Mammary epithelial cell (primary cell): ENCODE results near the gene TSFM.

Source experiments
- CTCF ChIP-seq, 2 donors: IDR thresholded peaks in 1 of 2; conservative IDR thresholded peaks in 1 of 2; 2 replicates each; pipeline ENCODE4 v1.5.1; 2011 to 2012; ENCODE audit warnings: inconsistent platforms in 2 of 2, low read length in 2 of 2, mild to moderate bottlenecking in 2 of 2, control low read depth in 1 of 2, low read depth in 1 of 2; ENCODE audit not compliant: insufficient read depth in 1 of 2; ENCODE audit errors: extremely low read depth in 1 of 2
- EZH2 ChIP-seq: IDR thresholded peaks from 2 replicates; pipeline ENCODE4 v1.6.1; 2012; ENCODE audit warnings: low read length, inconsistent platforms, borderline replicate concordance

GRCh38 chr12:57760347-57760982, 22.1 kb upstream of the TSFM start:
- TF ChIP-seq CTCF (conservative IDR thresholded peaks at IDR 0.05 in 1 of 2, IDR thresholded peaks at IDR 0.05 in 1 of 2; ENCODE audit: extremely low read depth in 1 of 2, insufficient read depth in 1 of 2, low read depth in 1 of 2, low read length in 2 of 2): no peak
- no peak for TF ChIP-seq EZH2
